Tibial nerve (tissue), 4 donors: Measurements from ENCODE around the gene ABL2. TPM values are rescaled to one million over a fixed set of nuclear protein-coding genes. Genes with fewer than 3 reads are reported as not detected.

Source experiments
- DNase-seq, 2 donors: peaks; one replicate each; pipeline ENCODE4 v3.0.0-alpha.2; 2019; ENCODE audit warnings: low spot score in 2 of 2
- H3K27ac ChIP-seq, 4 donors: fragments of 200-600 bp; sonication (generic) in 3 of 4; one replicate each; pipeline ENCODE4 v1.5.1; 2017 to 2019; ENCODE audit warnings: mild to moderate bottlenecking in 1 of 4
- H3K27me3 ChIP-seq, 2 donors: fragments of 200-600 bp; sonication (generic) in 1 of 2; one replicate each; pipeline versions ENCODE4 v1.5.1 to v1.6.0; 2017 to 2019
- H3K36me3 ChIP-seq, 3 donors: fragments of 200-600 bp; sonication (generic); one replicate each; pipeline ENCODE4 v1.5.1; 2018 to 2019
- H3K4me1 ChIP-seq, 4 donors: fragments of 200-600 bp; sonication (generic) in 3 of 4; one replicate each; pipeline ENCODE4 v1.5.1; 2017 to 2019
- H3K4me3 ChIP-seq, 4 donors: fragments of 200-600 bp; sonication (generic) in 3 of 4; one replicate each; pipeline ENCODE4 v1.5.1; 2017 to 2019; ENCODE audit warnings: mild to moderate bottlenecking in 1 of 4, moderate library complexity in 1 of 4
- H3K9me3 ChIP-seq, 4 donors: fragments of 200-600 bp; sonication (generic) in 3 of 4; one replicate each; pipeline ENCODE4 v1.5.1; 2017 to 2019
- CTCF ChIP-seq, 5 experiments: fragments of 200-600 bp in 3 of 5; fragments of 450-650 bp in 2 of 5; sonication (generic) in 3 of 5; IDR thresholded peaks; one replicate each; pipeline ENCODE4 v1.5.1; 2016 to 2019; ENCODE audit warnings: antibody characterized with exemption in 5 of 5, mild to moderate bottlenecking in 3 of 5, moderate library complexity in 2 of 5
- EP300 ChIP-seq, 2 donors: sonication (generic); formaldehyde crosslinking; IDR thresholded peaks; one replicate each; pipeline ENCODE4 v1.6.1; 2017; ENCODE audit warnings: antibody characterized with exemption in 2 of 2, mild to moderate bottlenecking in 1 of 2
- POLR2A ChIP-seq, 2 donors: fragments of 450-650 bp; IDR thresholded peaks; one replicate each; pipeline ENCODE4 v1.6.1; 2017; ENCODE audit warnings: antibody characterized with exemption in 2 of 2, mild to moderate bottlenecking in 2 of 2, moderate library complexity in 2 of 2
- WGBS, 2 donors: methylation state at CpG; one replicate each; pipeline ENCODE4 v1.1.5; 2018; 5-methylcytosine and 5-hydroxymethylcytosine counted together
- total RNA-seq, 4 donors: library from RNA; depleted of rRNA; stranded (reverse); fragments of >200 nt; gene quantifications; one replicate each; pipeline ENCODE4 v1.1.0, GENCODE V29; 2016

The ABL2 gene
- total RNA-seq, 4 donors from 2014 or later, result 22.0 to 43.5 (median 27.0) TPM

GRCh38 chr1:179183857-179184256 is 45.6 kb downstream of the ABL2 start:
- H3K4me1 ChIP-seq, result peaks cover 0 to 15% (median 2%) of the 10 kb centered on the region in 4 donors
- H3K27ac ChIP-seq, result no peak overlapping the region
- no peaks in the 10 kb centered on the region for H3K27me3 ChIP-seq
- TF ChIP-seq EP300 (IDR thresholded peaks at IDR 0.05) (no peak), CTCF (IDR thresholded peaks at IDR 0.05) (no peak)
- no peak overlapping the region for H3K4me3 ChIP-seq
- no peaks in the 10 kb centered on the region for H3K36me3 ChIP-seq
- DNase-seq, result no peak
- H3K9me3 ChIP-seq, result no peaks in the 10 kb centered on the region
- 85 to 89% methylated on average over 5 of the region's 5 CpGs for WGBS, 2 donors

GRCh38 chr1:179178950-179179349 is 50.5 kb downstream of the ABL2 start:
- no peak for DNase-seq
- no peak overlapping the region for H3K27ac ChIP-seq
- H3K4me3 ChIP-seq, result no peak overlapping the region
- H3K36me3 ChIP-seq, result no peaks in the 10 kb centered on the region
- TF ChIP-seq POLR2A (IDR thresholded peaks at IDR 0.05) (no peak), CTCF (IDR thresholded peaks at IDR 0.05) (no peak), EP300 (IDR thresholded peaks at IDR 0.05) (no peak)
- no peaks in the 10 kb centered on the region for H3K27me3 ChIP-seq
- H3K4me1 ChIP-seq, result peaks cover 0 to 58% (median 19%) of the 10 kb centered on the region in 4 donors
- H3K9me3 ChIP-seq, result no peaks in the 10 kb centered on the region
- WGBS, 2 donors, result 30 to 35% methylated on average over 1 of the region's 1 CpG

- TF ChIP-seq EP300 (IDR thresholded peaks at IDR 0.05) (no peak), CTCF (IDR thresholded peaks at IDR 0.05) (no peak), POLR2A (IDR thresholded peaks at IDR 0.05) (no peak)
- H3K27ac ChIP-seq, result no peak overlapping the region
- no peak for DNase-seq
These were observed 51.3 kb downstream of the ABL2 start for GRCh38 chr1:179178183-179178582.

GRCh38 chr1:179177615-179178014 is 51.9 kb downstream of the ABL2 start:
- Histone ChIP-seq H3K4me1 (peaks cover 0 to 58% (median 19%) of the 10 kb centered on the region in 4 donors), H3K4me3 (no peak overlapping the region), H3K36me3 (no peaks in the 10 kb centered on the region), H3K27ac (peak overlapping the region in 2 of 4 donors; percentile 55 to 85), H3K27me3 (no peaks in the 10 kb centered on the region), H3K9me3 (no peaks in the 10 kb centered on the region)
- WGBS, 2 donors, result 82 to 85% methylated on average over 2 of the region's 2 CpGs
- TF ChIP-seq CTCF (IDR thresholded peaks at IDR 0.05) (no peak), POLR2A (IDR thresholded peaks at IDR 0.05) (no peak), EP300 (IDR thresholded peaks at IDR 0.05) (no peak)
- DNase-seq, result no peak

More at GRCh38 chr1:179178183-179178582, 51.3 kb downstream of the ABL2 start:
- Histone ChIP-seq H3K4me1 (peaks cover 0 to 58% (median 19%) of the 10 kb centered on the region in 4 donors), H3K4me3 (no peak overlapping the region), H3K9me3 (no peaks in the 10 kb centered on the region), H3K27me3 (no peaks in the 10 kb centered on the region), H3K36me3 (no peaks in the 10 kb centered on the region)
- WGBS, 2 donors, result 67 to 76% methylated on average over 4 of the region's 4 CpGs

- WGBS, 2 donors, result 8 to 18% methylated on average over 2 of the region's 2 CpGs
- DNase-seq, result no peak
- Histone ChIP-seq H3K36me3 (no peaks in the 10 kb centered on the region), H3K27ac (peak overlapping the region in 2 of 4 donors; percentile 55 to 85), H3K4me3 (no peak overlapping the region), H3K9me3 (no peaks in the 10 kb centered on the region), H3K4me1 (peaks cover 0 to 58% (median 19%) of the 10 kb centered on the region in 4 donors), H3K27me3 (no peaks in the 10 kb centered on the region)
- TF ChIP-seq EP300 (IDR thresholded peaks at IDR 0.05), result peak in 1 of 2 donors; percentile 64
- no peak for TF ChIP-seq CTCF (IDR thresholded peaks at IDR 0.05)
These were observed 52.3 kb downstream of the ABL2 start for GRCh38 chr1:179177182-179177581.
